ENCODE measurements around the gene CRHR1. TPM values are rescaled to one million over a fixed set of nuclear protein-coding genes. Genes with fewer than 3 reads are reported as not detected.

The CRHR1 gene
- total and polyA plus RNA-seq, 2 of the 4 experiments (the other 2 are of a cell fraction), result not detected

- H2BK15ac ChIP-seq (ENCODE audit: low read depth, low read length), result no peak overlapping the region
- no peak overlapping the region for H3K56ac ChIP-seq (ENCODE audit: extremely low read depth, insufficient read depth, low read length)
- H3K36me3 ChIP-seq (ENCODE audit: control insufficient read depth, insufficient read depth, low read length), result no peaks in the 10 kb centered on the region
- dilution Hi-C loops (cut with HindIII; ENCODE audit: low sequenced_read_pairs, unreplicated experiment), result no loop called here
- DNase-seq (no peak), ATAC-seq (ENCODE audit: low read depth) (no peak)
- intact Hi-C loops (cut with micrococcal nuclease), result no loop called here
- no TSS peak for BruUV-seq (replicated peaks)
- H3K4me2 ChIP-seq (ENCODE audit: low read depth, low read length), result no peak overlapping the region
- H3K9me1 ChIP-seq (ENCODE audit: insufficient read depth, low read length), result no peaks in the 10 kb centered on the region
- WGBS, 2 experiments (ENCODE audit: extremely low coverage in 2 of 2, insufficient read length in 1 of 2), result 60% methylated on average over 3 of the region's 6 CpGs; no CpG with 5 or more reads in 1 of the 2 experiments
- H2AK9ac ChIP-seq (replicated peaks; ENCODE audit: low read depth, low read length, poor library complexity), result no peak overlapping the region
- no peak for TF ChIP-seq CHD1 (IDR thresholded peaks at IDR 0.05; ENCODE audit: low read depth, low read length)
- no peak for TF ChIP-seq RFX5 (IDR thresholded peaks at IDR 0.05; ENCODE audit: low read depth, low read length)
- no peak for TF ChIP-seq USF2 (IDR thresholded peaks at IDR 0.05; ENCODE audit: low read depth, low read length)
- TF ChIP-seq RAD21 (IDR thresholded peaks at IDR 0.05; ENCODE audit: low read length), result no peak
- TF ChIP-seq CEBPB (IDR thresholded peaks at IDR 0.05; ENCODE audit: low read depth, low read length), result no peak
- no peak for TF ChIP-seq CTCF (conservative IDR thresholded peaks at IDR 0.05; ENCODE audit: low read depth, low read length)
- H3K4ac ChIP-seq (ENCODE audit: low read depth, low read length), result no peak overlapping the region
- H3K4me3 ChIP-seq (ENCODE audit: insufficient read depth, low read depth, low read length), result no peak overlapping the region
- H4K91ac ChIP-seq (ENCODE audit: insufficient read depth, low read depth, low read length), result no peak overlapping the region
- H3K9me3 ChIP-seq (ENCODE audit: control insufficient read depth, insufficient read depth, low read length), result no peaks in the 10 kb centered on the region
- no peak overlapping the region for H3K27ac ChIP-seq (ENCODE audit: insufficient read depth, low read length)
- no peak overlapping the region for H3K9ac ChIP-seq (ENCODE audit: low read depth, low read length)
- no peak overlapping the region for H3K14ac ChIP-seq (replicated peaks; ENCODE audit: low read depth, low read length)
- CTCF ChIA-PET, result no interaction called here
- H2AFZ ChIP-seq (replicated peaks; ENCODE audit: low read length, poor library complexity), result no peak overlapping the region
- H3K27me3 ChIP-seq (ENCODE audit: control insufficient read depth, insufficient read depth, low read length), result peaks cover 7% of the 10 kb centered on the region
- no peak overlapping the region for H4K8ac ChIP-seq (ENCODE audit: low read depth in 2 of 2, low read length in 2 of 2)
- H2BK20ac ChIP-seq (ENCODE audit: low read depth, low read length), result no peak overlapping the region
- H2BK5ac ChIP-seq (ENCODE audit: low read depth, low read length, poor library complexity, severe bottlenecking), result no peak overlapping the region
- no peak overlapping the region for H3K18ac ChIP-seq (ENCODE audit: low read depth, low read length)
- POLR2A ChIA-PET (ENCODE audit: unreplicated experiment), result no interaction called here
- no peaks in the 10 kb centered on the region for H3K79me1 ChIP-seq (ENCODE audit: low read depth in 1 of 2, low read length in 2 of 2)
- no peak overlapping the region for H2AK5ac ChIP-seq (ENCODE audit: low read depth, low read length)
- in situ Hi-C loops (cut with MboI; ENCODE audit: low sequenced_read_pairs), result no loop called here
- H2BK120ac ChIP-seq (ENCODE audit: low read depth, low read length), result no peak overlapping the region
- H4K20me1 ChIP-seq (ENCODE audit: insufficient read depth, low read length), result no peaks in the 10 kb centered on the region
- H4K5ac ChIP-seq (ENCODE audit: low read depth, low read length), result no peak overlapping the region
- no peak overlapping the region for H3K23ac ChIP-seq (ENCODE audit: low read depth, low read length)
- H3K4me1 ChIP-seq (ENCODE audit: control insufficient read depth, insufficient read depth, low read length), result no peaks in the 10 kb centered on the region
These were observed 36.1 kb downstream of the CRHR1 start for GRCh38 chr17:45820052-45820780.
